ENCODE results near the gene NAMPT. TPM values are rescaled to one million over a fixed set of nuclear protein-coding genes. Genes with fewer than 3 reads are reported as not detected.

NAMPT gene
- total and polyA plus RNA-seq, 7 donors: 51.1 to 717 (median 83.9) TPM

DNA sequence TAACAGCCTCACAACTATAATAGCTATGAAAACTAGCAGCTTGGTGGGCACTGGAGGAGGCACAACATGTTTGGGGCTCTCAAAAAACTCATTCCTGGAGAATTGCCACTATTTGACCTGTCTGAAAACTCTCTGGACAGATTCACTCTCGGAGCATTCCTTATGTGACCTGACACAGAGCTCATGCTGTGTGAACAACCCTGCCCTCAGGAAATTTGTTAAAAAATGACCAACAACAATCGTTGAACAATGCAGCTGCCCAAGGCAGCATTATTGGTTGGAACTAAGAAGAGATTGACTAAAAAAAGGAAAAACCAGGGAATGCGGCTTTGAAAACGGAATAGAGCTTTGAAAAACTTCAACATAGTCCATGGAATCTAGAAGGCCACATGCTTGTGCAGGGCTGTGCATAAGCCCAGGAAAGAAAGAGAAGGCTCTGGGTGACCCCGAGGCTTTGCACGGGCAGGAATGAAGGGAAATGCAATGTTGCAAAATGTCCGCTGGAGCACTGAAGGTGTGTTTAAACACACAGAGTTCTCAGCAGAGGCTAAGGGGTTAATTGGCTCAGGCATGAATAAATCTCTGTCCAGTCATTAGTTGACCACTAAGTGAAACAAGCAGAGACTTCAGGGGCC is 52.8 kb downstream of the NAMPT start:
- TF ChIP-seq POLR2A (IDR thresholded peaks at IDR 0.05): no peak
- TF ChIP-seq EP300 (IDR thresholded peaks at IDR 0.05): no peak
- TF ChIP-seq POLR2AphosphoS5 (IDR thresholded peaks at IDR 0.05): no peak
- TF ChIP-seq, protein P1, sequence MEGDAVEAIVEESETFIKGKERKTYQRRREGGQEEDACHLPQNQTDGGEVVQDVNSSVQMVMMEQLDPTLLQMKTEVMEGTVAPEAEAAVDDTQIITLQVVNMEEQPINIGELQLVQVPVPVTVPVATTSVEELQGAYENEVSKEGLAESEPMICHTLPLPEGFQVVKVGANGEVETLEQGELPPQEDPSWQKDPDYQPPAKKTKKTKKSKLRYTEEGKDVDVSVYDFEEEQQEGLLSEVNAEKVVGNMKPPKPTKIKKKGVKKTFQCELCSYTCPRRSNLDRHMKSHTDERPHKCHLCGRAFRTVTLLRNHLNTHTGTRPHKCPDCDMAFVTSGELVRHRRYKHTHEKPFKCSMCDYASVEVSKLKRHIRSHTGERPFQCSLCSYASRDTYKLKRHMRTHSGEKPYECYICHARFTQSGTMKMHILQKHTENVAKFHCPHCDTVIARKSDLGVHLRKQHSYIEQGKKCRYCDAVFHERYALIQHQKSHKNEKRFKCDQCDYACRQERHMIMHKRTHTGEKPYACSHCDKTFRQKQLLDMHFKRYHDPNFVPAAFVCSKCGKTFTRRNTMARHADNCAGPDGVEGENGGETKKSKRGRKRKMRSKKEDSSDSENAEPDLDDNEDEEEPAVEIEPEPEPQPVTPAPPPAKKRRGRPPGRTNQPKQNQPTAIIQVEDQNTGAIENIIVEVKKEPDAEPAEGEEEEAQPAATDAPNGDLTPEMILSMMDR (IDR thresholded peaks at IDR 0.05): no peak
- DNase-seq: no peak
- WGBS, 2 donors: 91 to 94% methylated on average over 7 of the region's 7 CpGs
- H3K27me3 ChIP-seq: no peaks in the 10 kb centered on the region
- no peak overlapping the region for H3K4me3 ChIP-seq
- no peaks in the 10 kb centered on the region for H3K36me3 ChIP-seq
- no peak overlapping the region for H3K27ac ChIP-seq
- no peaks in the 10 kb centered on the region for H3K9me3 ChIP-seq
- intact Hi-C loops (cut with DNase I): no loop called here
- peaks cover 0 to 18% (median 0%) of the 10 kb centered on the region in 4 donors for H3K4me1 ChIP-seq

DNA sequence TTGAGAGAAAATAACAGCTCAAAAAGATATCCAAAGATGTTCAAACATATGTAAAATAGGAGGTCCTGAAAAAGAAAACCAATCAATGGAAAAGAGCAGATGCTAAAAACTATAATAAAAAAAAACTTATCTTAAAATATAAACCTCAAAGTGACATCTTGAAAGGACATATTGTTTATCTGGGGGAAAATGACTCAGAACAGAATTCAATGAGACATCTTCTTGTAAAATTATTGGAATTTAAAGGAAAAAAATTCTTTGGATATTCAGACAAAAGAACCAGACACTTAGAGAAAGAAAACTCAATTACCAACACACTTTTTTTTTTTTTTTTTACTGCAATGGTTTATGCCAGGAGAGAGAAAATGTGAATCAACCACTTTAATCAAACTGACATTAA is 58.9 kb downstream of the NAMPT start:
- no peak overlapping the region for H3K27ac ChIP-seq
- H3K4me1 ChIP-seq: peaks cover 0 to 14% (median 5%) of the 10 kb centered on the region in 4 donors
- intact Hi-C loops (cut with DNase I): no loop called here
- no peaks in the 10 kb centered on the region for H3K27me3 ChIP-seq
- H3K36me3 ChIP-seq: no peaks in the 10 kb centered on the region
- no peak for TF ChIP-seq POLR2A (IDR thresholded peaks at IDR 0.05)
- TF ChIP-seq POLR2AphosphoS5 (IDR thresholded peaks at IDR 0.05): no peak
- TF ChIP-seq, protein P1 (IDR thresholded peaks at IDR 0.05): no peak
- TF ChIP-seq EP300 (IDR thresholded peaks at IDR 0.05): no peak
- no peaks in the 10 kb centered on the region for H3K9me3 ChIP-seq
- no peak overlapping the region for H3K4me3 ChIP-seq
- DNase-seq: no peak

DNA sequence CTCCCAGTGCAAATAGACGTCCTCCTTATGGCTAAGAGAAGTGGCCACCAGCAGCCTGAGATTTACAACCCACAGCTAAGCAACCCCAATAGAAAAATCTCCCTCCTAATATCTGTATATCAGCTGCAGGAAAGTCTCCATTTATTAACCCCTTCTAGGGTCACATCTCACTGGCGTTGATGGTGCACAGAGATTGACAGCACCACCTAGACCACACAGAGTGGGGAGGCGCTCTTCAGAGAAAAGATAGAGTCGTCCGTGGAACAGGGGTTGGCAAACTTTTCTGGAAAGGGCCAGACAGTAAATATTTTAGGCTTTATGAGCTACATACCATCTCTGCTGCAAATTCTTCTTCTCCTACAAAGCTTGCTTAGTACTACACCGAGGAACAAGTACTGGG is 60.0 kb downstream of the NAMPT start:
- TF ChIP-seq, protein P1 (IDR thresholded peaks at IDR 0.05): no peak
- TF ChIP-seq EP300 (IDR thresholded peaks at IDR 0.05): no peak
- H3K9me3 ChIP-seq: no peaks in the 10 kb centered on the region
- H3K36me3 ChIP-seq: no peaks in the 10 kb centered on the region
- H3K27ac ChIP-seq: no peak overlapping the region
- no peak for DNase-seq
- no peaks in the 10 kb centered on the region for H3K27me3 ChIP-seq
- intact Hi-C loops (cut with DNase I): no loop called here
- 79 to 85% methylated on average over 6 of the region's 6 CpGs for WGBS, 2 donors
- peaks cover 0 to 14% (median 5%) of the 10 kb centered on the region in 4 donors for H3K4me1 ChIP-seq
- H3K4me3 ChIP-seq: no peak overlapping the region

DNA sequence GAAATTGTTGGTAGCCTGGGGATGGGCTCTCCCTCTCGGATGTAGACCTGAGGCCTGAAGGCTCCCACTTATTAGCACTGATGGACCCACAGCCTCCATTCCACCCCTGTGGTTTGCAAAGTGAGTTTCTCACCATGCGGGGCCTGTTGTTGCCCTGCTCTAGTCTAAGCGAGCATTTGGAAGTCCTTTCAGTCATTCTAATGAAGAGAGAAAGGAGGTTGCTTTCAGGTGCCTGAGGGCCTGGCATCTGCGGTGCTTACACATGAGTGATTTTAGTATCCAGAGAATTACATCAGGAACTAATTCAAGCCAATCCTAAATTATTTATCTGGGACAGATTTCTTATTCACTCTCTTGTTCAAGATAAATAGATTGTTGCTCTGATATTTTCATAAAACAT is 61.6 kb downstream of the NAMPT start:
- intact Hi-C loops (cut with DNase I): no loop called here
- Histone ChIP-seq H3K9me3 (no peaks in the 10 kb centered on the region), H3K27ac (no peak overlapping the region), H3K27me3 (no peaks in the 10 kb centered on the region), H3K4me1 (peaks cover 0 to 14% (median 5%) of the 10 kb centered on the region in 4 donors), H3K4me3 (no peak overlapping the region), H3K36me3 (no peaks in the 10 kb centered on the region)
- 96 to 97% methylated on average over 4 of the region's 4 CpGs for WGBS, 2 donors
- no peak for TF ChIP-seq POLR2A (IDR thresholded peaks at IDR 0.05)
- TF ChIP-seq POLR2AphosphoS5 (IDR thresholded peaks at IDR 0.05): no peak
- TF ChIP-seq, protein P1 (IDR thresholded peaks at IDR 0.05): no peak
- no peak for TF ChIP-seq EP300 (IDR thresholded peaks at IDR 0.05)
- no peak for DNase-seq

DNA sequence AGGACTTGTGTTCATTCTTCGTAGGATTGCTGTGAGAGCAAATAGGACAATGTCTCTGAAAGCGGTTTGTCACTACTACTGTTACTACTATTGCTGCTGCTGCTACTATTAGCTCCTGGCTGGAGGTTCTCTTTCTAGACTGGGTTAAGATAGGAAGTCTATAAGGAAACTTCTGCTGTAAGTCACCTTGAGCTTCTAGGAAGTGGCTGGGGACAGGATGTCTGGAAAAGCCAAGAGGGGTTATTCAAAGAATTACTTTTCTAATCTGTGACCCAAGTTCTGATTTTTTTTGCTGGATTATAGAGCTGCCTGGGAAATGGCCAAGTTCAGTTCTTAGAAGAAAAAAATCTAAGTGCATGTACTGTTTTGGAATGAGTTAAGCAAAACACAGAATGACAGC is 62.2 kb downstream of the NAMPT start:
- Histone ChIP-seq H3K27me3 (no peaks in the 10 kb centered on the region), H3K4me3 (no peak overlapping the region), H3K36me3 (no peaks in the 10 kb centered on the region), H3K9me3 (no peaks in the 10 kb centered on the region), H3K4me1 (peaks cover 0 to 15% (median 7%) of the 10 kb centered on the region in 4 donors), H3K27ac (no peak overlapping the region)
- no peak for TF ChIP-seq EP300 (IDR thresholded peaks at IDR 0.05)
- TF ChIP-seq POLR2AphosphoS5 (IDR thresholded peaks at IDR 0.05): no peak
- intact Hi-C loops (cut with DNase I): no loop called here
- 91 to 98% methylated on average over 2 of the region's 2 CpGs for WGBS, 2 donors
- no peak for DNase-seq

Measured in sigmoid colon (tissue), 7 donors.